Adrenal gland (tissue), 5 donors: ENCODE measurements around the gene ZNF346.
"Not testable (repeated sequence)": the region's sequence is repeated elsewhere in the genome, so short reads cannot be mapped to it uniquely, and the experiment has no call there.

Experiments
- CTCF ChIP-seq, 6 experiments: fragments of 450-650 bp in 4 of 6; fragments of 200-600 bp in 2 of 6; sonication (generic) in 1 of 6; IDR thresholded peaks; 1 replicate in 5 of 6; 2 replicates in 1 of 6; pipeline versions ENCODE4 v1.5.1 to v1.8.0; 2016 to 2021; ENCODE audit warnings: antibody characterized with exemption in 6 of 6, mild to moderate bottlenecking in 2 of 6, moderate library complexity in 1 of 6
- POLR2A ChIP-seq, 2 donors: fragments of 450-650 bp; IDR thresholded peaks; one replicate each; pipeline ENCODE4 v1.6.1; 2017; ENCODE audit warnings: antibody characterized with exemption in 2 of 2, mild to moderate bottlenecking in 2 of 2, moderate library complexity in 1 of 2
- donor health status: DM: no; HTN: no; CAD: no.

- not testable (repeated sequence) for TF ChIP-seq CTCF, POLR2A (IDR thresholded peaks at IDR 0.05)
These were observed 39.4 kb upstream of the ZNF346 start for GRCh38 chr5:176983112-176983511.
